HepG2 (cell line): Measurements from ENCODE around the gene POU2AF2. TPM values are rescaled to one million over a fixed set of nuclear protein-coding genes. Genes with fewer than 3 reads are reported as not detected.

Source experiments
- ATAC-seq: fragments of 200-7000 bp; cut with Tn5 transposase; 3 replicates; pipeline ENCODE4 v1.9.1; 2020; ENCODE audit warnings: mild to moderate bottlenecking, moderate library complexity
- BruUV-seq: library from RNA; stranded (reverse); fragments of 400-500 nt; replicated peaks from 2 replicates; lab custom pipeline; 2021; lab: Mats Ljungman, UMichigan
- CTCF ChIA-PET: fragments of 300-600 bp; formaldehyde crosslinking; extraction: SDS; loops from one replicate; lab custom pipeline; 2021; ENCODE audit warnings: low total read pairs, inconsistent platforms, low intra/inter-chr PET ratio; lab: Yijun Ruan, JAX
- POLR2A ChIA-PET: fragments of 350-600 bp; sonication (Branson Sonifier 250); formaldehyde crosslinking; loops from one replicate; lab custom pipeline; 2020; ENCODE audit warnings: antibody characterized with exemption, inconsistent platforms; lab: Yijun Ruan, JAX
- DNase-seq: peaks from one replicate; pipeline ENCODE4 v3.0.0-alpha.2; 2015; ENCODE audit warnings: low spot score
- FAIRE-seq: peaks from 3 replicates; lab custom pipeline; 2011; peaks lifted over from hg19 to GRCh38; lab: Jason Lieb, UNC
- H2AFZ ChIP-seq: one replicate; pipeline ENCODE4 v1.6.1; 2011; ENCODE audit warnings: low read length, inconsistent platforms
- H3K27ac ChIP-seq: fragments of 300-600 bp; 3 replicates; pipeline ENCODE4 v1.8.0; 2011; ENCODE audit warnings: mixed run types, mild to moderate bottlenecking, mixed read lengths, low read length, inconsistent platforms; ENCODE audit not compliant: insufficient read depth; ENCODE audit errors: extremely low read length
- H3K27me3 ChIP-seq, 2 experiments: fragments of 200-600 bp in 1 of 2; 2 replicates in 1 of 2; 3 replicates in 1 of 2; pipeline versions ENCODE4 v1.6.0 to v1.8.0; 2011; ENCODE audit warnings: low read length in 2 of 2, mild to moderate bottlenecking in 2 of 2, moderate library complexity in 2 of 2, inconsistent platforms in 1 of 2; ENCODE audit not compliant: insufficient read depth in 2 of 2, control insufficient read depth in 1 of 2
- H3K36me3 ChIP-seq, 2 experiments: fragments of 200-600 bp in 1 of 2; replicated peaks in 1 of 2; 2 replicates in 1 of 2; 3 replicates in 1 of 2; pipeline versions ENCODE4 v1.5.1 to v1.8.0; 2011; ENCODE audit warnings: low read length in 2 of 2, inconsistent platforms in 1 of 2; ENCODE audit not compliant: insufficient read depth in 2 of 2, control insufficient read depth in 1 of 2
- H3K4me1 ChIP-seq: 2 replicates; pipeline ENCODE4 v1.5.1; 2012; ENCODE audit warnings: low read length, inconsistent platforms; ENCODE audit not compliant: insufficient read depth
- H3K4me2 ChIP-seq: 2 replicates; pipeline ENCODE4 v1.6.0; 2011; ENCODE audit warnings: low read depth, low read length, inconsistent platforms
- H3K4me3 ChIP-seq, 3 experiments: fragments of 200-600 bp in 1 of 3; sonication (generic), shearing (Covaris generic) in 1 of 3; replicated peaks in 1 of 3; 2 replicates each; pipeline ENCODE4 v1.5.1; 2011 to 2016; ENCODE audit warnings: low read length in 3 of 3, inconsistent platforms in 2 of 3, low read depth in 2 of 3, mild to moderate bottlenecking in 2 of 3, control low read depth in 1 of 3, mixed read lengths in 1 of 3; ENCODE audit not compliant: insufficient read depth in 1 of 3
- H3K79me2 ChIP-seq: one replicate; pipeline ENCODE4 v1.6.1; 2011; ENCODE audit warnings: low read length, inconsistent platforms; ENCODE audit not compliant: insufficient read depth
- H3K9ac ChIP-seq: 2 replicates; pipeline ENCODE4 v1.6.0; 2011; ENCODE audit warnings: mild to moderate bottlenecking, low read depth, low read length, inconsistent platforms; ENCODE audit not compliant: insufficient read depth
- H3K9me3 ChIP-seq: 2 replicates; pipeline ENCODE4 v1.5.1; 2012; ENCODE audit warnings: mild to moderate bottlenecking, low read length
- H4K20me1 ChIP-seq: 2 replicates; pipeline ENCODE4 v1.6.0; 2011; ENCODE audit warnings: inconsistent platforms, mild to moderate bottlenecking, low read length, moderate library complexity; ENCODE audit not compliant: insufficient read depth
- ATF3 ChIP-seq: sonication (generic); formaldehyde crosslinking; IDR thresholded peaks from 2 replicates; pipeline ENCODE4 v1.4.0; 2020; ENCODE audit warnings: missing genetic modification reagents
- ATRX ChIP-seq: sonication (generic); formaldehyde crosslinking; IDR thresholded peaks from 2 replicates; pipeline ENCODE4 v1.4.0; 2020; ENCODE audit warnings: missing genetic modification reagents, borderline replicate concordance
- GATAD1 ChIP-seq: IDR thresholded peaks from 2 replicates; pipeline ENCODE4 v1.6.1; 2016; ENCODE audit warnings: missing genetic modification reagents, missing compliant biosample characterization
- GLMP ChIP-seq: sonication (generic); formaldehyde crosslinking; IDR thresholded peaks from 2 replicates; pipeline ENCODE4 v1.9.0; 2021; ENCODE audit warnings: missing genetic modification reagents, mild to moderate bottlenecking, borderline replicate concordance
- HINFP ChIP-seq: sonication (generic); formaldehyde crosslinking; IDR thresholded peaks from 2 replicates; pipeline ENCODE4 v1.4.0; 2020; ENCODE audit warnings: low read depth, mild to moderate bottlenecking, missing genetic modification reagents
- PHF21A ChIP-seq: sonication (generic); formaldehyde crosslinking; IDR thresholded peaks from 2 replicates; pipeline ENCODE4 v1.5.0; 2020; ENCODE audit warnings: mild to moderate bottlenecking, missing genetic modification reagents
- SNAI1 ChIP-seq: sonication (generic); formaldehyde crosslinking; IDR thresholded peaks from 2 replicates; pipeline ENCODE4 v1.5.0; 2020; ENCODE audit warnings: mild to moderate bottlenecking, missing genetic modification reagents, borderline replicate concordance
- ZHX2 ChIP-seq, 2 experiments: sonication (generic) in 1 of 2; formaldehyde crosslinking in 1 of 2; IDR thresholded peaks; 2 replicates each; pipeline versions ENCODE4 v1.6.1 to v1.9.0; 2014 to 2022; ENCODE audit warnings: antibody characterized with exemption in 1 of 2, borderline replicate concordance in 1 of 2, inconsistent platforms in 1 of 2, low read depth in 1 of 2, missing genetic modification reagents in 1 of 2
- ZNF670 ChIP-seq: sonication (generic); formaldehyde crosslinking; IDR thresholded peaks from 2 replicates; pipeline ENCODE4 v1.8.0; 2022; ENCODE audit warnings: mild to moderate bottlenecking, missing genetic modification reagents, borderline replicate concordance
- WGBS: methylation state at CpG from one replicate; pipeline ENCODE4 v1.1.6; 2017; ENCODE audit warnings: low lambda C conversion rate; 5-methylcytosine and 5-hydroxymethylcytosine counted together
- in situ Hi-C: cut with HindIII; loops from 2 replicates; pipeline ENCODE4 v1.10.0; 2017; ENCODE audit warnings: low pct_unique_long_range_greater_than_20kb; ENCODE audit not compliant: extremely low pct_ligation_motif_present
- intact Hi-C: fragments of 100-400 bp; cut with micrococcal nuclease; formaldehyde crosslinking; loops from one replicate; pipeline ENCODE4 v1.10.0; 2022; ENCODE audit not compliant: unreplicated experiment
- polyA plus RNA-seq, 8 experiments: library from polyadenylated mRNA; depleted of rRNA in 3 of 8; stranded (reverse) in 7 of 8; unstranded in 1 of 8; fragments of >200 nt; fragmentation: Illumina TruSeq in 4 of 8; extraction: Trizol in 4 of 8; gene quantifications; 2 replicates each; pipeline versions ENCODE4 v1.2.1 to v1.2.3, GENCODE V29; 2011 to 2016; ENCODE audit warnings: low read depth in 4 of 8, missing spikeins in 1 of 8, mixed read lengths in 1 of 8; ENCODE audit not compliant: insufficient read depth in 1 of 8
- total RNA-seq, 5 experiments: library from RNA; depleted of rRNA; stranded (reverse); fragments of >200 nt; fragmentation: Illumina TruSeq; extraction: Trizol; gene quantifications; 2 replicates each; pipeline ENCODE4 v1.2.3, GENCODE V29; 2016; ENCODE audit warnings: low read depth in 1 of 5

POU2AF2 gene
- total and polyA plus RNA-seq, 2 of the 13 experiments (the other 11 are each of a cell fraction or from before 2014, with no cell fraction given) = 0.11 TPM; not detected in 1

- intact Hi-C loops = no loop called here
- FAIRE-seq (no peak), DNase-seq (no peak)
- CTCF ChIA-PET = interaction anchor here (1.5 kb wide), 1 partner anchor 127 kb away, joined by 3 read pairs; no protein-coding TSS in a partner anchor
- no peaks in the 10 kb centered on the region for H3K27me3 ChIP-seq
- no peak overlapping the region for H3K4me3 ChIP-seq
- no peaks in the 10 kb centered on the region for H4K20me1 ChIP-seq
- no peaks in the 10 kb centered on the region for H3K9me3 ChIP-seq
- no peak overlapping the region for H3K27ac ChIP-seq
- POLR2A ChIA-PET = interaction anchor here (0.7 to 1.5 kb wide), 2 partner anchors 38 to 40 kb away, joined by 3 to 4 read pairs; no protein-coding TSS in a partner anchor
- WGBS = 100% methylated on average over 3 of the region's 3 CpGs
- peaks cover 16% of the 10 kb centered on the region for H3K79me2 ChIP-seq
- TF ChIP-seq ZHX2 (IDR thresholded peaks at IDR 0.05; ENCODE audit: low read depth) (no peak), ZHX2 (CRISPR knock-in tag; IDR thresholded peaks at IDR 0.05; ENCODE audit: borderline replicate concordance) (no peak), GLMP (CRISPR knock-in tag) (no peak), ZNF670 (no peak), SNAI1 (CRISPR knock-in tag) (no peak), GATAD1 (CRISPR knock-in tag) (no peak), PHF21A (no peak), ATF3 (CRISPR knock-in tag) (no peak), ATRX (CRISPR knock-in tag) (no peak), HINFP (CRISPR knock-in tag) (no peak)
- TF ChIP-seq, all 625 proteins: peak for 0
- no TSS peak for BruUV-seq
- ATAC-seq = no peak
- no peak overlapping the region for H2AFZ ChIP-seq
- H3K4me2 ChIP-seq = no peak overlapping the region
- H3K9ac ChIP-seq = no peak overlapping the region
- H3K36me3 ChIP-seq = no peaks in the 10 kb centered on the region
- H3K4me1 ChIP-seq = peaks cover 41% of the 10 kb centered on the region
- in situ Hi-C loops = loop anchor here (5.0 kb wide), 1 partner anchor 61 kb away; no protein-coding TSS in a partner anchor
Observed at GRCh38 chr11:111296196-111296595, 50.7 kb downstream of the POU2AF2 start.
